CD4-positive, alpha-beta memory T cell (primary cell): ENCODE data around the gene AURKB. TPM values are rescaled to one million over a fixed set of nuclear protein-coding genes. Genes with fewer than 3 reads are reported as not detected.
A peak's percentile ranks its signal among the peaks of the same experiment; 100 is the strongest.
"Not testable (repeated sequence)": the region's sequence is repeated elsewhere in the genome, so short reads cannot be mapped to it uniquely, and the experiment has no call there.

Experiments used
- CTCF ChIA-PET: fragments of 350-600 bp; sonication (Branson Sonifier 250); formaldehyde crosslinking; loops from one replicate; lab custom pipeline; 2021; ENCODE audit warnings: inconsistent platforms; ENCODE audit not compliant: partially characterized antibody; lab: Charles Lee
- POLR2A ChIA-PET: fragments of 350-600 bp; sonication (Branson Sonifier 250); formaldehyde crosslinking; loops from one replicate; lab custom pipeline; 2021; ENCODE audit not compliant: partially characterized antibody; lab: Charles Lee
- DNase-seq, 5 donors: peaks; one replicate each; pipeline versions ENCODE4 v3.0.0 to v3.0.0-alpha.2; 2020 to 2022; ENCODE audit warnings: mixed read lengths in 1 of 5
- H3K27ac ChIP-seq: one replicate; pipeline ENCODE4 v1.7.0; 2013; ENCODE audit warnings: low read depth, low read length
- H3K27me3 ChIP-seq: 2 replicates; pipeline ENCODE4 v1.7.0; 2013; ENCODE audit warnings: mild to moderate bottlenecking, low read length, moderate library complexity; ENCODE audit not compliant: insufficient read depth
- H3K36me3 ChIP-seq: 2 replicates; pipeline ENCODE4 v1.7.0; 2013; ENCODE audit warnings: mild to moderate bottlenecking, low read length, moderate library complexity; ENCODE audit not compliant: insufficient read depth
- H3K4me1 ChIP-seq: 2 replicates; pipeline ENCODE4 v1.7.0; 2013; ENCODE audit warnings: mild to moderate bottlenecking, low read length, moderate library complexity; ENCODE audit not compliant: insufficient read depth
- H3K4me3 ChIP-seq, 2 donors: one replicate each; pipeline ENCODE4 v1.7.0; 2013; ENCODE audit warnings: low read length in 2 of 2, mild to moderate bottlenecking in 1 of 2
- H3K9me3 ChIP-seq, 2 donors: one replicate each; pipeline ENCODE4 v1.7.0; 2013; ENCODE audit warnings: low read length in 2 of 2, control low read depth in 1 of 2; ENCODE audit not compliant: control insufficient read depth in 1 of 2
- H3K27ac Mint-ChIP-seq, 7 donors: one replicate each; pipeline ENCODE4 v1.8.0; 2020 to 2021; ENCODE audit warnings: mixed read lengths in 7 of 7, mild to moderate bottlenecking in 6 of 7, inconsistent platforms in 3 of 7, moderate library complexity in 3 of 7
- H3K27me3 Mint-ChIP-seq, 2 donors: one replicate each; pipeline ENCODE4 v1.8.0; 2020 to 2021; ENCODE audit warnings: mixed read lengths in 2 of 2
- H3K36me3 Mint-ChIP-seq, 2 donors: one replicate each; pipeline ENCODE4 v1.8.0; 2020 to 2021; ENCODE audit warnings: mixed read lengths in 2 of 2, inconsistent platforms in 1 of 2, mild to moderate bottlenecking in 1 of 2
- H3K4me1 Mint-ChIP-seq, 4 donors: one replicate each; pipeline ENCODE4 v1.8.0; 2020 to 2021; ENCODE audit warnings: mixed read lengths in 4 of 4, mild to moderate bottlenecking in 1 of 4
- H3K4me3 Mint-ChIP-seq, 8 donors: one replicate each; pipeline ENCODE4 v1.8.0; 2020 to 2021; ENCODE audit warnings: mixed read lengths in 8 of 8, mild to moderate bottlenecking in 7 of 8, moderate library complexity in 6 of 8, inconsistent platforms in 3 of 8
- H3K9me3 Mint-ChIP-seq, 8 donors: one replicate each; pipeline ENCODE4 v1.8.0; 2020 to 2021; ENCODE audit warnings: mixed read lengths in 8 of 8, mild to moderate bottlenecking in 5 of 8, inconsistent platforms in 3 of 8, moderate library complexity in 1 of 8
- intact Hi-C: fragments of 100-400 bp; cut with micrococcal nuclease; formaldehyde crosslinking; loops from one replicate; pipeline ENCODE4 v1.15.1; 2023
- polyA plus RNA-seq, 2 donors: library from polyadenylated mRNA; unstranded; fragments of 300-500 nt; fragmentation: Illumina TruSeq; gene quantifications; one replicate each; pipeline ENCODE4 v1.2.3, GENCODE V29; 2021
- total RNA-seq, 2 experiments: library from RNA; stranded (reverse); gene quantifications; one replicate each; pipeline ENCODE4 v1.2.3, GENCODE V29; 2021

AURKB gene
- total and polyA plus RNA-seq, 4 experiments from 2014 or later: 0.36 to 0.83 (median 0.67) TPM; not detected in 1

- no peaks in the 10 kb centered on the region for H3K9me3 ChIP-seq
- peak in 1 of 5 donors; percentile 91 for DNase-seq
- POLR2A ChIA-PET: interaction anchor here (0.7 to 14.6 kb wide), 36 partner anchors 9 to 747 kb away, joined by 3 to 611 read pairs (median 15); partner anchors contain the start of genes ALOXE3, AURKB, BORCS6 and CNTROB
These were observed 11.9 kb upstream of the AURKB start for GRCh38 chr17:8222380-8222629.

GRCh38 chr17:8221663-8222379 lies 11.4 kb upstream of the AURKB start:
- Histone ChIP-seq H3K9me3 (no peaks in the 10 kb centered on the region), H3K27ac (peak overlapping the region; percentile 89), H3K27me3 (no peaks in the 10 kb centered on the region), H3K36me3 (peaks cover 6% of the 10 kb centered on the region), H3K4me1 (peaks cover 46% of the 10 kb centered on the region), H3K4me3 (peak overlapping the region; percentile 63 to 99)
- Mint-ChIP-seq H3K36me3 (peaks cover 16 to 46% of the 10 kb centered on the region in 2 donors), H3K4me3 (peak overlapping the region; percentile 93 to 98 (median 94)), H3K27ac (peak overlapping the region; percentile 97 to 100 (median 98)), H3K27me3 (peaks cover 4 to 21% of the 10 kb centered on the region in 2 donors), H3K4me1 (peaks cover 29 to 75% (median 61%) of the 10 kb centered on the region in 4 donors), H3K9me3 (peaks cover 0 to 31% (median 2%) of the 10 kb centered on the region in 8 donors)
- ChIA-PET CTCF (interaction anchor here (0.9 to 6.6 kb wide), 21 partner anchors 9 to 142 kb away, joined by 3 to 72 read pairs (median 5); partner anchors contain the start of genes ALOXE3, AURKB, BORCS6 and CTC1), POLR2A (interaction anchor here (0.6 to 14.6 kb wide), 38 partner anchors 10 to 746 kb away, joined by 3 to 611 read pairs (median 10); partner anchors contain the start of genes ALOXE3, AURKB, BORCS6 and CNTROB)
- intact Hi-C loops: loop anchor here (1.0 to 5.0 kb wide), 11 partner anchors 12 to 160 kb away; partner anchors contain the start of genes AURKB, RANGRF and RPL26
- peak; percentile 92 to 95 (median 94) for DNase-seq

More at GRCh38 chr17:8222380-8222629, 11.9 kb upstream of the AURKB start:
- Mint-ChIP-seq H3K4me3 (peak overlapping the region; percentile 93 to 98 (median 94)), H3K27ac (peak overlapping the region; percentile 97 to 100 (median 98)), H3K36me3 (peaks cover 20 to 50% of the 10 kb centered on the region in 2 donors), H3K4me1 (peaks cover 33 to 80% (median 65%) of the 10 kb centered on the region in 4 donors), H3K9me3 (peaks cover 0 to 35% (median 2%) of the 10 kb centered on the region in 8 donors), H3K27me3 (peaks cover 4 to 21% of the 10 kb centered on the region in 2 donors)
- no peaks in the 10 kb centered on the region for H3K27me3 ChIP-seq
- H3K4me3 ChIP-seq: peak overlapping the region; percentile 63 to 99
- CTCF ChIA-PET: interaction anchor here (1.2 to 6.6 kb wide), 18 partner anchors 8 to 143 kb away, joined by 3 to 72 read pairs (median 6); partner anchors contain the start of genes ALOXE3, AURKB, BORCS6 and CTC1
- intact Hi-C loops: loop anchor here (1.0 to 5.0 kb wide), 10 partner anchors 12 to 160 kb away; partner anchors contain the start of genes AURKB, RANGRF and RPL26
- peaks cover 51% of the 10 kb centered on the region for H3K4me1 ChIP-seq
- peaks cover 10% of the 10 kb centered on the region for H3K36me3 ChIP-seq
- peak overlapping the region; percentile 89 for H3K27ac ChIP-seq

DNA sequence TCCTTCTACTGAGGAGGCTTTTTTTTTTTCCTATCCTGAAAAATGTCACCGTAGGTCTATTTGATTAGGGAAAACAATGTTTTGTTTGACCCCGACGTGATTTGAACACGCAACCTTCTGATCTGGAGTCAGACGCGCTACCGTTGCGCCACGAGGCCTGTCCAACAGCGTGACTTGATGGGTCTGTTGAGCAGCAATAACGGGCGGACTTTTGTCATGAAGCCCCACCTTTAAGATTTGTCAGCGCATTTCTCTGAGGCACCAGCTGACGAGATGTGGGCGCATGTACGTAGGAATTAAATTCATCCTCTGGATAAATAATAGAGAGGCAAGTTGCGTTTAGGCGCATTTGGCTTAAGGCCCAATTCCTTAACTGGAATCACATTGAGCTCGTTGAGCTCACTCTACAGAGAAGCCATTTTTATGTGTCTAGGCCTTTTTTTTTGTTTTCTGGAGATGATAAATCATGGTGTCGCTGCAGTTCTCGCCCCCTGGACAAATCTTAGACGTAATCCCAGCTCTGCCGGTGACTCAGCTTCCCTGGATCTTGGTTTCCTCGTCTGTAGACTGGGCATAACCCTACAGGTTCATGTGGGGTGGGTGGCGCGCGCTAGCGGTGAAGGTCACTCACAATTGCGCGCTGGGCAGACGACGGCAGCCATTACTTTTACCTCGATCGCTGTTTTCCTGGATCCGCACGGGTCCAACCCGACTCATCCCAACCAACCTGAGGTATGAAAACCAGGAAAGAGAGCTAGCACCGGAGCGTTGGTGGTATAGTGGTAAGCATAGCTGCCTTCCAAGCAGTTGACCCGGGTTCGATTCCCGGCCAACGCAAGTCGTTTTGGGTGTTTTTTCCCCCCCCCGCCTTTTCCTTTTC lies 10.6 kb upstream of the AURKB start:
- peaks cover 0 to 25% (median 2%) of the 10 kb centered on the region in 8 donors for H3K9me3 Mint-ChIP-seq
- peak; percentile 80 to 88 (median 84) for DNase-seq
- no peaks in the 10 kb centered on the region for H3K9me3 ChIP-seq

DNA sequence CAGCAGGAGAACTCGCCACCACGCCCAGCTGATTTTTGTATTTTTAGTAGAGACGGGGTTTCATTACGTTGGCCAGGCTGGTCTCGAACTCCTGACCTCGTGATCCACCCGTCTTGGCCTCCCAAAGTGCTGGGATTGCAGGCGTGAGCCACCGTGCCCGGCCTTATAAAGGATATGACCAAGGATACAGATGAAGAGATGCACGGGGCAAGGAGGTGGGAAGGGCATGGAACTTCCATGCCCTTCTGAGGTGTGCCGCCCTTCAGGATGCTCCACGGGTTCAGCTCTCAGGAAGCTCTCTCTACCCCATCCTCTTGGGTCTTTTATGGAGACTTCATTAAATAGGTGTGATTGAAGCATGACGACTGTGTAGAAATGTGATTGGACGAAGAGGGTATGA lies 3.6 kb upstream of the AURKB start:
- DNase-seq, H3K9me3 ChIP-seq, H3K27me3 ChIP-seq, H3K27me3 Mint-ChIP-seq, H3K36me3 ChIP-seq, H3K27ac ChIP-seq, H3K4me3 Mint-ChIP-seq, H3K4me3 ChIP-seq, CTCF ChIA-PET, H3K36me3 Mint-ChIP-seq, H3K9me3 Mint-ChIP-seq, intact Hi-C loops, H3K27ac Mint-ChIP-seq: not testable (repeated sequence)
- peaks cover 15% of the 10 kb centered on the region for H3K4me1 ChIP-seq
- H3K4me1 Mint-ChIP-seq: peaks cover 16 to 26% (median 21%) of the 10 kb centered on the region in 4 donors
- POLR2A ChIA-PET: interaction anchor here (1.0 to 5.0 kb wide), 6 partner anchors 8 to 95 kb away, joined by 3 to 74 read pairs (median 4); no protein-coding TSS in a partner anchor

More for the DNA sequence above, 10.6 kb upstream of the AURKB start:
- peak overlapping the region; percentile 89 for H3K27ac ChIP-seq
- peak overlapping the region; percentile 63 to 99 for H3K4me3 ChIP-seq
- intact Hi-C loops: loop anchor here (1.0 to 5.0 kb wide), 2 partner anchors 79 to 161 kb away; partner anchors contain the start of gene RPL26
- CTCF ChIA-PET: interaction anchor here (0.5 to 6.6 kb wide), 22 partner anchors 10 to 156 kb away, joined by 3 to 72 read pairs (median 5); partner anchors contain the start of genes ALOXE3, AURKB, BORCS6 and CTC1
- Mint-ChIP-seq H3K27me3 (peaks cover 4 to 21% of the 10 kb centered on the region in 2 donors), H3K4me3 (peak overlapping the region; percentile 93 to 98 (median 94)), H3K36me3 (peaks cover 10 to 39% of the 10 kb centered on the region in 2 donors), H3K4me1 (peaks cover 26 to 67% (median 53%) of the 10 kb centered on the region in 4 donors), H3K27ac (peak overlapping the region; percentile 97 to 100 (median 98))
- peaks cover 6% of the 10 kb centered on the region for H3K36me3 ChIP-seq
- no peaks in the 10 kb centered on the region for H3K27me3 ChIP-seq
- POLR2A ChIA-PET: interaction anchor here (0.6 to 14.6 kb wide), 33 partner anchors 9 to 745 kb away, joined by 3 to 611 read pairs (median 20); partner anchors contain the start of genes ALOXE3, AURKB, BORCS6 and CTC1
- peaks cover 38% of the 10 kb centered on the region for H3K4me1 ChIP-seq

- no peak for DNase-seq
- Histone ChIP-seq H3K27ac (no peak overlapping the region), H3K36me3 (no peaks in the 10 kb centered on the region), H3K4me3 (no peak overlapping the region), H3K9me3 (no peaks in the 10 kb centered on the region), H3K4me1 (peaks cover 15% of the 10 kb centered on the region), H3K27me3 (no peaks in the 10 kb centered on the region)
- POLR2A ChIA-PET: interaction anchor here (1.0 to 5.0 kb wide), 7 partner anchors 10 to 94 kb away, joined by 3 to 74 read pairs (median 15); partner anchors contain the start of genes ALOXE3, BORCS6 and CTC1
- no peaks in the 10 kb centered on the region for H3K27me3 Mint-ChIP-seq
- H3K4me1 Mint-ChIP-seq: peaks cover 13 to 21% (median 16%) of the 10 kb centered on the region in 4 donors
- intact Hi-C loops: no loop called here
- H3K36me3 Mint-ChIP-seq: no peaks in the 10 kb centered on the region
- H3K4me3 Mint-ChIP-seq: no peak overlapping the region
- peak overlapping the region in 1 of 7 donors; percentile 82 for H3K27ac Mint-ChIP-seq
- CTCF ChIA-PET: interaction anchor here (1.2 to 1.8 kb wide), 2 partner anchors 18 to 89 kb away, joined by 3 read pairs; no protein-coding TSS in a partner anchor
- H3K9me3 Mint-ChIP-seq: peaks cover 0 to 2% (median 0%) of the 10 kb centered on the region in 8 donors
These were observed 2.2 kb upstream of the AURKB start for GRCh38 chr17:8212312-8213180.
